ENCODE data around the gene LMBR1L.

The LMBR1L gene

GRCh38 chr12:49146406-49146805 lies 35.8 kb upstream of the LMBR1L start:
- TF ChIP-seq POLR2AphosphoS5 (IDR thresholded peaks at IDR 0.05; ENCODE audit: low read depth, low read length) (no peak), FOXP2 (optimal IDR thresholded peaks at IDR 0.05; ENCODE audit: borderline replicate concordance, extremely low read depth, extremely low read length, insufficient read depth) (no peak)
- TF ChIP-seq, protein P1, sequence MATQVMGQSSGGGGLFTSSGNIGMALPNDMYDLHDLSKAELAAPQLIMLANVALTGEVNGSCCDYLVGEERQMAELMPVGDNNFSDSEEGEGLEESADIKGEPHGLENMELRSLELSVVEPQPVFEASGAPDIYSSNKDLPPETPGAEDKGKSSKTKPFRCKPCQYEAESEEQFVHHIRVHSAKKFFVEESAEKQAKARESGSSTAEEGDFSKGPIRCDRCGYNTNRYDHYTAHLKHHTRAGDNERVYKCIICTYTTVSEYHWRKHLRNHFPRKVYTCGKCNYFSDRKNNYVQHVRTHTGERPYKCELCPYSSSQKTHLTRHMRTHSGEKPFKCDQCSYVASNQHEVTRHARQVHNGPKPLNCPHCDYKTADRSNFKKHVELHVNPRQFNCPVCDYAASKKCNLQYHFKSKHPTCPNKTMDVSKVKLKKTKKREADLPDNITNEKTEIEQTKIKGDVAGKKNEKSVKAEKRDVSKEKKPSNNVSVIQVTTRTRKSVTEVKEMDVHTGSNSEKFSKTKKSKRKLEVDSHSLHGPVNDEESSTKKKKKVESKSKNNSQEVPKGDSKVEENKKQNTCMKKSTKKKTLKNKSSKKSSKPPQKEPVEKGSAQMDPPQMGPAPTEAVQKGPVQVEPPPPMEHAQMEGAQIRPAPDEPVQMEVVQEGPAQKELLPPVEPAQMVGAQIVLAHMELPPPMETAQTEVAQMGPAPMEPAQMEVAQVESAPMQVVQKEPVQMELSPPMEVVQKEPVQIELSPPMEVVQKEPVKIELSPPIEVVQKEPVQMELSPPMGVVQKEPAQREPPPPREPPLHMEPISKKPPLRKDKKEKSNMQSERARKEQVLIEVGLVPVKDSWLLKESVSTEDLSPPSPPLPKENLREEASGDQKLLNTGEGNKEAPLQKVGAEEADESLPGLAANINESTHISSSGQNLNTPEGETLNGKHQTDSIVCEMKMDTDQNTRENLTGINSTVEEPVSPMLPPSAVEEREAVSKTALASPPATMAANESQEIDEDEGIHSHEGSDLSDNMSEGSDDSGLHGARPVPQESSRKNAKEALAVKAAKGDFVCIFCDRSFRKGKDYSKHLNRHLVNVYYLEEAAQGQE (IDR thresholded peaks at IDR 0.05; ENCODE audit: insufficient read depth in 1 of 2, low read depth in 2 of 2, low read length in 2 of 2): no peak

DNA sequence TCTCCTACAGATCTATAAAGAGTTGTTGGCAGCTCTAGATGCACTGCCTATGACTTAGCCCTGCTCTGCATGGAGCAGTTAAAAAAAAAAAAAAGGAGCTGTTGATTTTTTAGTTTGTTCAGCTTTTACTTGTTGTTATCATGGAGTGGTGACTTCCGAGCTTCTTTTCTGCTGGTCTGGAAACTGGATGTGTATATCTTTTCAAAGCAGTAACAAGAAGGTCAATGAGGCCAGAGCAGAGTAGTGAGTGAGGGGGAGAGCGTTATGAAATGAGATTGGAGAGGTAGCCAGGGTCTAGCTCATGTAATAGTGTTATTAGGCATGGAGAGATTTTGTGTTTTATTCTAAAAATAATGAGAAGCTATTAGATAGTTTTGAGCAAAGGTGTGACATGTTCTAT lies 33.7 kb upstream of the LMBR1L start:
- TF ChIP-seq POLR2AphosphoS5 (IDR thresholded peaks at IDR 0.05; ENCODE audit: low read depth, low read length) (no peak), TAF1 (IDR thresholded peaks at IDR 0.05; ENCODE audit: borderline replicate concordance, insufficient read depth, low read length) (no peak), FOXP2 (optimal IDR thresholded peaks at IDR 0.05; ENCODE audit: borderline replicate concordance, extremely low read depth, extremely low read length, insufficient read depth) (no peak), SIN3A (IDR thresholded peaks at IDR 0.05; ENCODE audit: borderline replicate concordance, insufficient read depth, low read length) (no peak)
- TF ChIP-seq, protein P1 (IDR thresholded peaks at IDR 0.05; ENCODE audit: insufficient read depth in 1 of 2, low read depth in 2 of 2, low read length in 2 of 2): no peak

DNA sequence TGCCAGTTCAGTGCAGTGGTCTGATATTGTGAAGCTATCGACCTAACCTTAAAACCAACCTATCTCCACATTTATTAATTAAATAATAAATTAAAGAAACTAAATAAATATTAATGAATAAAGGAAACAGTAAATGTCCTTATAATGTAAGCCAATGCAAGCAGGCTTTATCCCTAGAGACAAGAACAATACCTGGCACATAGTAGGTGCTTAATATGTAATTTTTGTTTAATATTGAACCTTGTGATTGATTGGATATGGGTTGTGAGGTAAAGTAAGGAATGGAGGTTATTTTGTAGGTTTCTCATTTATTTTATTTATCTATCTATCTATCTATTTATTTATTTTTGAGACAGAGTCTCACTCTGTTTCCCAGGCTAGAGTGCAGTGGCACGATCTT lies 28.4 kb upstream of the LMBR1L start:
- TF ChIP-seq, protein P1 (IDR thresholded peaks at IDR 0.05; ENCODE audit: insufficient read depth in 1 of 2, low read depth in 2 of 2, low read length in 2 of 2): no peak
- TF ChIP-seq FOXP2 (optimal IDR thresholded peaks at IDR 0.05; ENCODE audit: borderline replicate concordance, extremely low read depth, extremely low read length, insufficient read depth) (no peak), SIN3A (IDR thresholded peaks at IDR 0.05; ENCODE audit: borderline replicate concordance, insufficient read depth, low read length) (no peak), POLR2AphosphoS5 (IDR thresholded peaks at IDR 0.05; ENCODE audit: low read depth, low read length) (no peak), TAF1 (IDR thresholded peaks at IDR 0.05; ENCODE audit: borderline replicate concordance, insufficient read depth, low read length) (no peak)

DNA sequence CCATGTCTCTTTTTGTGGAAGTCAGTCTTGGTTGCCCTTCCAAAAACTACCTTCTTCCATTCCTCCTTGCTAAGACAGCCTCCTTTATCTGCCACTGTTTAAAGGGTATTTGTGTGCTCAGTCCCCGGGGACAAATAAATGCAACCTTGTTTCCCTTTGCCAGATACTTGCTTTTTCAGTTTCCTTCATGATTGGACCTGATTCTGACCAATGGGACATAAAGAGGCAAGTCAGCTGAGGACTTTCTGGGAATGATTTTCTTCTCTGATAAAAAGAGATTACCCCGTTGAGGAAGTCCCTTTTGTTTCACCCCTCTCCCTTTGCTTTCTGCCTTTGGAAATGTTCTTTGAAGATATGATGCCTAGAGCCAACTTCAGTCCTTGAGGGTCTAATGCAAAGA lies 27.9 kb upstream of the LMBR1L start:
- no peak for TF ChIP-seq SIN3A (IDR thresholded peaks at IDR 0.05; ENCODE audit: borderline replicate concordance, insufficient read depth, low read length)
- no peak for TF ChIP-seq FOXP2 (optimal IDR thresholded peaks at IDR 0.05; ENCODE audit: borderline replicate concordance, extremely low read depth, extremely low read length, insufficient read depth)
- no peak for TF ChIP-seq TAF1 (IDR thresholded peaks at IDR 0.05; ENCODE audit: borderline replicate concordance, insufficient read depth, low read length)
- TF ChIP-seq, protein P1 (IDR thresholded peaks at IDR 0.05; ENCODE audit: insufficient read depth in 1 of 2, low read depth in 2 of 2, low read length in 2 of 2): no peak
- TF ChIP-seq POLR2AphosphoS5 (IDR thresholded peaks at IDR 0.05; ENCODE audit: low read depth, low read length): no peak

GRCh38 chr12:49137476-49137875 lies 26.8 kb upstream of the LMBR1L start:
- TF ChIP-seq, protein P1 (IDR thresholded peaks at IDR 0.05; ENCODE audit: insufficient read depth in 1 of 2, low read depth in 2 of 2, low read length in 2 of 2): no peak
- TF ChIP-seq SIN3A (IDR thresholded peaks at IDR 0.05; ENCODE audit: borderline replicate concordance, insufficient read depth, low read length): no peak
- no peak for TF ChIP-seq POLR2AphosphoS5 (IDR thresholded peaks at IDR 0.05; ENCODE audit: low read depth, low read length)
- TF ChIP-seq TAF1 (IDR thresholded peaks at IDR 0.05; ENCODE audit: borderline replicate concordance, insufficient read depth, low read length): no peak
- no peak for TF ChIP-seq FOXP2 (optimal IDR thresholded peaks at IDR 0.05; ENCODE audit: borderline replicate concordance, extremely low read depth, extremely low read length, insufficient read depth)

Data from PFSK-1 (cell line).